Amniotic stem cell (primary cell): Measurements from ENCODE around the gene ZNF445.
"Not testable (repeated sequence)": the region's sequence is repeated elsewhere in the genome, so short reads cannot be mapped to it uniquely, and the experiment has no call there.

Experiments used
- DNase-seq: peaks from one replicate; lab custom pipeline; 2025; lab: John Stamatoyannopoulos, UW

Gene ZNF445

GRCh38 chr3:44476181-44476611 is 1.3 kb downstream of the ZNF445 start:
- DNase-seq, result no peak

GRCh38 chr3:44474886-44475285 is 2.6 kb downstream of the ZNF445 start:
- not testable (repeated sequence) for DNase-seq

GRCh38 chr3:44470430-44470829 is 7.0 kb downstream of the ZNF445 start:
- DNase-seq, result no peak

GRCh38 chr3:44469914-44470313 is 7.6 kb downstream of the ZNF445 start:
- DNase-seq, result no peak

GRCh38 chr3:44468572-44469520 is 8.6 kb downstream of the ZNF445 start:
- DNase-seq, result no peak

GRCh38 chr3:44468099-44468537 is 9.4 kb downstream of the ZNF445 start:
- DNase-seq, result not testable (repeated sequence)

- no peak for DNase-seq
Observed at GRCh38 chr3:44467241-44467640, 10.2 kb downstream of the ZNF445 start.

GRCh38 chr3:44464920-44465319 is 12.6 kb downstream of the ZNF445 start:
- not testable (repeated sequence) for DNase-seq

GRCh38 chr3:44464509-44464908 is 13.0 kb downstream of the ZNF445 start:
- DNase-seq, result no peak

GRCh38 chr3:44460050-44460449 is 17.4 kb downstream of the ZNF445 start:
- DNase-seq, result not testable (repeated sequence)

- no peak for DNase-seq
Observed at GRCh38 chr3:44455318-44455717, 22.2 kb downstream of the ZNF445 start.

GRCh38 chr3:44454258-44454657 is 23.2 kb downstream of the ZNF445 start:
- DNase-seq, result no peak

GRCh38 chr3:44451441-44451840 is 26.0 kb downstream of the ZNF445 start:
- no peak for DNase-seq

- no peak for DNase-seq
Observed at GRCh38 chr3:44446929-44447328, 30.5 kb downstream of the ZNF445 start.

GRCh38 chr3:44445786-44446185 is 31.7 kb downstream of the ZNF445 start:
- DNase-seq, result no peak

GRCh38 chr3:44444896-44445691 is 32.4 kb downstream of the ZNF445 start:
- no peak for DNase-seq

GRCh38 chr3:44444437-44444836 is 33.0 kb downstream of the ZNF445 start:
- no peak for DNase-seq

GRCh38 chr3:44442596-44443309 is 34.7 kb downstream of the ZNF445 start:
- DNase-seq, result no peak

- no peak for DNase-seq
Observed at GRCh38 chr3:44439499-44440295, 37.8 kb downstream of the ZNF445 start.

- DNase-seq, result no peak
Observed at GRCh38 chr3:44437800-44438199, 39.7 kb downstream of the ZNF445 start.

- DNase-seq, result no peak
Observed at GRCh38 chr3:44436181-44436580, 41.3 kb downstream of the ZNF445 start.
